HUES64 (cell line): ENCODE data around the gene CAMK1D.

Source experiments
- H3K27ac ChIP-seq: 2 replicates; pipeline ENCODE4 v1.7.0; 2013; ENCODE audit warnings: low read depth, low read length, inconsistent platforms
- H3K27me3 ChIP-seq: 2 replicates; pipeline ENCODE4 v1.6.1; 2013; ENCODE audit warnings: mild to moderate bottlenecking, low read length; ENCODE audit not compliant: insufficient read depth
- H3K36me3 ChIP-seq: 2 replicates; pipeline ENCODE4 v1.6.1; 2013; ENCODE audit warnings: mild to moderate bottlenecking, low read length; ENCODE audit not compliant: insufficient read depth
- H3K4me1 ChIP-seq: 2 replicates; pipeline ENCODE4 v1.6.1; 2013; ENCODE audit warnings: mild to moderate bottlenecking, low read length, moderate library complexity; ENCODE audit not compliant: insufficient read depth
- H3K4me3 ChIP-seq: 2 replicates; pipeline ENCODE4 v1.5.1; 2013; ENCODE audit warnings: mild to moderate bottlenecking, low read length, moderate library complexity
- H3K9ac ChIP-seq: 2 replicates; pipeline ENCODE4 v1.6.1; 2013; ENCODE audit warnings: mild to moderate bottlenecking, low read depth, low read length
- H3K9me3 ChIP-seq: 2 replicates; pipeline ENCODE4 v1.6.1; 2013; ENCODE audit warnings: low read depth, low read length; ENCODE audit not compliant: insufficient read depth
- WGBS: fragments of 150-250, 120-280 bp; methylation state at CpG from one replicate; pipeline ENCODE4 v1.1.7; 2013; ENCODE audit warnings: missing lambda C conversion rate; 5-methylcytosine and 5-hydroxymethylcytosine counted together

CAMK1D gene

GRCh38 chr10:12788277-12788676 lies 438.9 kb downstream of the CAMK1D start:
- H3K4me1 ChIP-seq, result no peaks in the 10 kb centered on the region; the same call in 1 of the 2 replicates
- no peaks in the 10 kb centered on the region for H3K36me3 ChIP-seq
- H3K9me3 ChIP-seq, result peaks cover 9% of the 10 kb centered on the region
- no peak overlapping the region for H3K9ac ChIP-seq
- H3K4me3 ChIP-seq, result no peak overlapping the region
- no peaks in the 10 kb centered on the region for H3K27me3 ChIP-seq
- 74% methylated on average over 10 of the region's 10 CpGs for WGBS
- no peak overlapping the region for H3K27ac ChIP-seq

DNA sequence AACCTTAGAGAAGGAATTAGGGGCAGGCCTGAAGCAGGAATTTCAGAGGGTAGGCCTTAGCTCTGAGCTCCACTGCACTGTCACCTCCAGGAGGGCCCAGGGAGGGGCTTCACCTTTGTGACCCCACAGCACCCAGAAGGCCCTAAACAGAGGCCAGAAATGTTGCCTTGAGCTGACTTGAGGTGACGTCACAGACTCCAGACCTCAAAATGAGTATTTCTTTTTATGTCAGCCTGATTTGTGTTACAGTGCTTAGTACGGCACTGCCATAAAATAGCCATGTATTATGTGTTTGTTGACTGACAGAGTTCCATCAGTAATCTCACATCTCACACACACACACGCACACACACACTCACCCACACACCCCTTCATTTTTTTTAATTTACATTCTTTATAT lies 440.9 kb downstream of the CAMK1D start:
- H3K27ac ChIP-seq, result no peak overlapping the region
- H3K4me3 ChIP-seq, result no peak overlapping the region
- H3K4me1 ChIP-seq, result no peaks in the 10 kb centered on the region; the same call in 1 of the 2 replicates
- H3K27me3 ChIP-seq, result no peaks in the 10 kb centered on the region
- WGBS, result 94% methylated on average over 3 of the region's 3 CpGs
- H3K36me3 ChIP-seq, result no peaks in the 10 kb centered on the region
- no peak overlapping the region for H3K9ac ChIP-seq
- H3K9me3 ChIP-seq, result peaks cover 9% of the 10 kb centered on the region

DNA sequence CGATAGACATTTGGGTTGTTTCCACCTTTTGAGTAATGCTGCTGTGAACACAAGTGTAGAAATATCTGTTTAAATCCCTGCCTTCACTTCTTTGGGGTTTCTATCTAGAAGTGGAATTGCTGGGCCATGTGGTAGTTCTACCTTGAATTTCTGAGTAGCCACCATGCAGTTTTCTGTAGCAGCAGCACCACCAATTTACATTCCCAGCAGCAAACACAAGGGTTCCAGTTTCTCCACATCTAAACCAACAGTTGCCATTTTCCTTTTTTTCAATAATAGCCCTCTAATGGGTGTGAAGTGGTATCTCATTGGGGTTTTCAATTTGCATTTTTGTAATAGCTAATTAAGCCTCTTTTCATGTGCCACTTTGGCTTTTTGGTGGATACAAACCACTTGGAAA lies 442.4 kb downstream of the CAMK1D start:
- Histone ChIP-seq H3K9me3 (peaks cover 9% of the 10 kb centered on the region), H3K4me3 (no peak overlapping the region), H3K27ac (no peak overlapping the region), H3K9ac (no peak overlapping the region), H3K36me3 (no peaks in the 10 kb centered on the region), H3K27me3 (no peaks in the 10 kb centered on the region), H3K4me1 (no peaks in the 10 kb centered on the region)
- WGBS, result 96% methylated on average over 1 of the region's 1 CpG

DNA sequence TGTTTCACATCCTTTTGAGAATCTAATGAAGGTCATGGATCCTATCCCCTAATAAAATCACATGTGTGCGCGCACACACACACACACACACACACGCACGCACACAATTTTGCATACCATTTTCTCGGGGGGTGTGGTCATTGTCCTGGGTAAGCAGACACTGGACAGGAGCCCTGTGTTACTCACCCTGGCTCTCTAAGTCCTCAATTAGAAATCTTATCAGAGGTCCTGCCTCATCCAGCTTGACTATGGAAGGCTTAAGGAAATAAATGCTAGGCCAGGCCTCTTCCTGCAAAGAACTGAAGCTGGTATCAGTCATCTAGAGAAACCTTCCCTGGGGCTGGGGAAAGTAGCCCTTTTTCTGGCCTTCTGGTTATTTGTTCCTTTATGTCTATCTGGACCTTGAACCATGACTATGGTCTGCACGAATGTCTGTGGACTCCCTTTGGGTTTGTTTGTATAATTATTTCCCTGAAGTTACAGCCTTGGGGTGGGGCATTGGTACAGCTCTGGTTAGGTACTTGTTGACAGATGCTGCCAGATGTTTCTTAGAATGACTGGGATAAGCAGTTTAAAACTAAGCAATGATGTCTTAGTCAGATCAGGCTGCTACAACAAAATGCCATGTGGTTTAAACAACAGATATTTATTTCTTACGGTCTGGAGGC lies 443.7 kb downstream of the CAMK1D start:
- WGBS, result 97% methylated on average over 7 of the region's 7 CpGs
- Histone ChIP-seq H3K9me3 (peaks cover 9% of the 10 kb centered on the region), H3K36me3 (no peaks in the 10 kb centered on the region), H3K4me3 (no peak overlapping the region), H3K9ac (no peak overlapping the region), H3K27ac (no peak overlapping the region), H3K4me1 (no peaks in the 10 kb centered on the region), H3K27me3 (no peaks in the 10 kb centered on the region)

- Histone ChIP-seq H3K9ac (no peak overlapping the region), H3K9me3 (peaks cover 9% of the 10 kb centered on the region), H3K4me3 (no peak overlapping the region), H3K36me3 (no peaks in the 10 kb centered on the region), H3K4me1 (peaks cover 11% of the 10 kb centered on the region), H3K27me3 (no peaks in the 10 kb centered on the region), H3K27ac (no peak overlapping the region)
- WGBS, result 96% methylated on average over 20 of the region's 20 CpGs
Measured at GRCh38 chr10:12795315-12796110, 446.2 kb downstream of the CAMK1D start.

GRCh38 chr10:12796401-12797160 lies 447.2 kb downstream of the CAMK1D start:
- no peaks in the 10 kb centered on the region for H3K27me3 ChIP-seq
- no peak overlapping the region for H3K4me3 ChIP-seq
- 75% methylated on average over 13 of the region's 13 CpGs for WGBS
- no peaks in the 10 kb centered on the region for H3K36me3 ChIP-seq
- H3K4me1 ChIP-seq, result peaks cover 11% of the 10 kb centered on the region
- H3K9me3 ChIP-seq, result peaks cover 6% of the 10 kb centered on the region
- no peak overlapping the region for H3K9ac ChIP-seq
- no peak overlapping the region for H3K27ac ChIP-seq

DNA sequence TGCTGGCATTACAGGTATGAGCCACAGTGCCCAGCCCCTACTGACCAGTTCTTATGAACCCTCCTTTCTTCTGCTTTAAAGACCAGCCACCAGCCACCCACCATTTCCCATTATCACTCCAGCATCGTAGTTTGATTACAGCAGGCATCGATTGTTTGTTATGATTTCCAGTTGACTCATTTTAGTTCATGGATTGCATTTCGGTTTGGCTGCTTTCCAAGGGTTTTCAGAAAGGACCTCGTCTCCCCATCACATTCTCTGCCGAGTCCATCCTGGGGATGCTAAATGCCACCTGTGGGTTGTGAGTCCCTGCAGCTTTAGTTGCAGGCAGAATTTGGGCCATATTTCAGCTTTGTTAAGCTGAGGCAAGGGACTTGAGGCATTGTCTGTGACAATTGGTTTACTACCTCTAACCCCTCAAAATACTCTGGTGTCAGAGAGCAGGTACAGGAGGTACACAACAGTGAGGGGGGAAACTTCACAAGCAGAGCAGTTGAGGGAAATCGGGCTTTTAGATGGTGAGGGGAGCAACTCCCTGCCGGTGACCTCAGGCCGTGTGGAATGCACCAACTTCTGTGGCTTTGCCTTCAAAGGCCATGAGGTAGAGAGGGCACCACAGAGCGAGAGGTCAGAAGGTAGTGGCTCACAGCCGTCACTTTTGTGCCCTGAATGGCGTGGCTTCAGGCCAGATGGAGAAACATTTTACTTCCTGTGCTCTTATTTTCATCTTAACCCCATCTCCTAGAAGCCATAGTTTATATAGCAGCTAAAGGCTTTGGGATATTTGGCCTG lies 448.3 kb downstream of the CAMK1D start:
- WGBS, result 87% methylated on average over 11 of the region's 11 CpGs
- no peaks in the 10 kb centered on the region for H3K9me3 ChIP-seq
- no peak overlapping the region for H3K9ac ChIP-seq
- H3K27me3 ChIP-seq, result no peaks in the 10 kb centered on the region
- peaks cover 11% of the 10 kb centered on the region for H3K4me1 ChIP-seq
- no peak overlapping the region for H3K27ac ChIP-seq
- H3K36me3 ChIP-seq, result no peaks in the 10 kb centered on the region
- H3K4me3 ChIP-seq, result no peak overlapping the region

- Histone ChIP-seq H3K9me3 (no peaks in the 10 kb centered on the region), H3K9ac (no peak overlapping the region), H3K27ac (no peak overlapping the region), H3K4me1 (peaks cover 11% of the 10 kb centered on the region), H3K27me3 (no peaks in the 10 kb centered on the region), H3K4me3 (no peak overlapping the region), H3K36me3 (no peaks in the 10 kb centered on the region)
- WGBS, result 76% methylated on average over 12 of the region's 12 CpGs
Measured at GRCh38 chr10:12799144-12799543, 449.8 kb downstream of the CAMK1D start.

GRCh38 chr10:12799714-12800113 lies 450.4 kb downstream of the CAMK1D start:
- H3K9me3 ChIP-seq, result no peaks in the 10 kb centered on the region
- H3K36me3 ChIP-seq, result no peaks in the 10 kb centered on the region
- no peak overlapping the region for H3K27ac ChIP-seq
- H3K4me1 ChIP-seq, result peaks cover 11% of the 10 kb centered on the region
- 89% methylated on average over 5 of the region's 5 CpGs for WGBS
- no peak overlapping the region for H3K4me3 ChIP-seq
- no peak overlapping the region for H3K9ac ChIP-seq
- no peaks in the 10 kb centered on the region for H3K27me3 ChIP-seq

DNA sequence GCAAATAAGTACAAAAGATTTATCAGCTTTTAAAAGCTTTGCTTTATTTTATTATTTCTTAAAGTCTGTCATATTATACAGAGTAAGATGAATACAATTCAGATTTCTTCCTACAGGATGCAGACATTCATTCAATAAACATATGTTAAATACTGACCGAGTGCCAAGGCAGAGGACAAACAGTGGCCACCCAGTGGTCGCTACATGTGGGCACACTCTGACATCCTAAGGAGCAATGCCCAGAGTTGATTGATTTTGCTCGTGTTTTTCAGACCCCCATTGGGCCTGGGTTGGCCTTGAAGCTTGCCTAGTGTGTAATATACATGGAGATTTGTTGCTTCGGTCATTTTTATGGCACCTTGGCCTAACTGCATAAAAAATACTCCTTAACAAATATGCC lies 451.0 kb downstream of the CAMK1D start:
- H3K27me3 ChIP-seq, result no peaks in the 10 kb centered on the region
- H3K36me3 ChIP-seq, result no peaks in the 10 kb centered on the region
- no peak overlapping the region for H3K4me3 ChIP-seq
- H3K9ac ChIP-seq, result no peak overlapping the region
- WGBS, result 77% methylated on average over 4 of the region's 4 CpGs
- H3K4me1 ChIP-seq, result peaks cover 11% of the 10 kb centered on the region
- no peaks in the 10 kb centered on the region for H3K9me3 ChIP-seq
- H3K27ac ChIP-seq, result no peak overlapping the region
